GM10266 (cell line): Measurements from ENCODE around the gene TMEM127.
"Not testable (repeated sequence)": the region's sequence is repeated elsewhere in the genome, so short reads cannot be mapped to it uniquely, and the experiment has no call there.

Experiments
- DNase-seq: peaks from one replicate; pipeline ENCODE4 v3.0.0; 2012; ENCODE audit errors: extremely low spot score
- CTCF ChIP-seq: IDR thresholded peaks from 2 replicates; pipeline ENCODE4 v1.5.1; 2012; ENCODE audit warnings: mild to moderate bottlenecking, low read depth; ENCODE audit not compliant: control insufficient read depth, insufficient read depth; ENCODE audit errors: missing control alignments

The TMEM127 gene

GRCh38 chr2:96261328-96262003 is 4.3 kb downstream of the TMEM127 start:
- no peak for TF ChIP-seq CTCF
- DNase-seq = no peak

- peak; percentile 72 for DNase-seq
- TF ChIP-seq CTCF = peak; percentile 57
Measured at GRCh38 chr2:96260387-96261260, 5.2 kb downstream of the TMEM127 start.

- no peak for TF ChIP-seq CTCF
- DNase-seq = no peak
Measured at GRCh38 chr2:96259497-96259921, 6.3 kb downstream of the TMEM127 start.

- DNase-seq = no peak
- TF ChIP-seq CTCF = no peak
Measured at GRCh38 chr2:96258166-96259022, 7.4 kb downstream of the TMEM127 start.

- not testable (repeated sequence) for DNase-seq
Measured at GRCh38 chr2:96257744-96258143, 8.1 kb downstream of the TMEM127 start.

- no peak for DNase-seq
- TF ChIP-seq CTCF = no peak
Measured at GRCh38 chr2:96256611-96257113, 9.1 kb downstream of the TMEM127 start.

GRCh38 chr2:96254571-96254970 is 11.2 kb downstream of the TMEM127 start:
- no peak for TF ChIP-seq CTCF
- no peak for DNase-seq
